HepG2 (cell line): ENCODE results near the gene TLR9. TPM values are rescaled to one million over a fixed set of nuclear protein-coding genes. Genes with fewer than 3 reads are reported as not detected.

ENCODE experiments used
- ATAC-seq: fragments of 200-7000 bp; cut with Tn5 transposase; 3 replicates; pipeline ENCODE4 v1.9.1; 2020; ENCODE audit warnings: mild to moderate bottlenecking, moderate library complexity
- BruUV-seq: library from RNA; stranded (reverse); fragments of 400-500 nt; replicated peaks from 2 replicates; lab custom pipeline; 2021; lab: Mats Ljungman, UMichigan
- CTCF ChIA-PET: fragments of 300-600 bp; formaldehyde crosslinking; extraction: SDS; loops from one replicate; lab custom pipeline; 2021; ENCODE audit warnings: low total read pairs, inconsistent platforms, low intra/inter-chr PET ratio; lab: Yijun Ruan, JAX
- POLR2A ChIA-PET: fragments of 350-600 bp; sonication (Branson Sonifier 250); formaldehyde crosslinking; loops from one replicate; lab custom pipeline; 2020; ENCODE audit warnings: antibody characterized with exemption, inconsistent platforms; lab: Yijun Ruan, JAX
- DNase-seq: peaks from one replicate; pipeline ENCODE4 v3.0.0-alpha.2; 2015; ENCODE audit warnings: low spot score
- FAIRE-seq: peaks from 3 replicates; lab custom pipeline; 2011; peaks lifted over from hg19 to GRCh38; lab: Jason Lieb, UNC
- H2AFZ ChIP-seq: one replicate; pipeline ENCODE4 v1.6.1; 2011; ENCODE audit warnings: low read length, inconsistent platforms
- H3K27ac ChIP-seq: fragments of 300-600 bp; 3 replicates; pipeline ENCODE4 v1.8.0; 2011; ENCODE audit warnings: mixed run types, mild to moderate bottlenecking, mixed read lengths, low read length, inconsistent platforms; ENCODE audit not compliant: insufficient read depth; ENCODE audit errors: extremely low read length
- H3K27me3 ChIP-seq, 2 experiments: fragments of 200-600 bp in 1 of 2; 2 replicates in 1 of 2; 3 replicates in 1 of 2; pipeline versions ENCODE4 v1.6.0 to v1.8.0; 2011; ENCODE audit warnings: low read length in 2 of 2, mild to moderate bottlenecking in 2 of 2, moderate library complexity in 2 of 2, inconsistent platforms in 1 of 2; ENCODE audit not compliant: insufficient read depth in 2 of 2, control insufficient read depth in 1 of 2
- H3K36me3 ChIP-seq, 2 experiments: fragments of 200-600 bp in 1 of 2; replicated peaks in 1 of 2; 2 replicates in 1 of 2; 3 replicates in 1 of 2; pipeline versions ENCODE4 v1.5.1 to v1.8.0; 2011; ENCODE audit warnings: low read length in 2 of 2, inconsistent platforms in 1 of 2; ENCODE audit not compliant: insufficient read depth in 2 of 2, control insufficient read depth in 1 of 2
- H3K4me1 ChIP-seq: 2 replicates; pipeline ENCODE4 v1.5.1; 2012; ENCODE audit warnings: low read length, inconsistent platforms; ENCODE audit not compliant: insufficient read depth
- H3K4me2 ChIP-seq: 2 replicates; pipeline ENCODE4 v1.6.0; 2011; ENCODE audit warnings: low read depth, low read length, inconsistent platforms
- H3K4me3 ChIP-seq, 3 experiments: fragments of 200-600 bp in 1 of 3; sonication (generic), shearing (Covaris generic) in 1 of 3; replicated peaks in 1 of 3; 2 replicates each; pipeline ENCODE4 v1.5.1; 2011 to 2016; ENCODE audit warnings: low read length in 3 of 3, inconsistent platforms in 2 of 3, low read depth in 2 of 3, mild to moderate bottlenecking in 2 of 3, control low read depth in 1 of 3, mixed read lengths in 1 of 3; ENCODE audit not compliant: insufficient read depth in 1 of 3
- H3K79me2 ChIP-seq: one replicate; pipeline ENCODE4 v1.6.1; 2011; ENCODE audit warnings: low read length, inconsistent platforms; ENCODE audit not compliant: insufficient read depth
- H3K9ac ChIP-seq: 2 replicates; pipeline ENCODE4 v1.6.0; 2011; ENCODE audit warnings: mild to moderate bottlenecking, low read depth, low read length, inconsistent platforms; ENCODE audit not compliant: insufficient read depth
- H3K9me3 ChIP-seq: 2 replicates; pipeline ENCODE4 v1.5.1; 2012; ENCODE audit warnings: mild to moderate bottlenecking, low read length
- H4K20me1 ChIP-seq: 2 replicates; pipeline ENCODE4 v1.6.0; 2011; ENCODE audit warnings: inconsistent platforms, mild to moderate bottlenecking, low read length, moderate library complexity; ENCODE audit not compliant: insufficient read depth
- FOXO1 ChIP-seq: sonication (generic); formaldehyde crosslinking; IDR thresholded peaks from 2 replicates; pipeline ENCODE4 v1.4.0; 2020; ENCODE audit warnings: missing genetic modification reagents
- PHB2 ChIP-seq: fragments of 450-650 bp; IDR thresholded peaks from 2 replicates; pipeline ENCODE4 v1.6.1; 2018; ENCODE audit not compliant: partially characterized antibody
- POLR2A ChIP-seq, 2 experiments: IDR thresholded peaks; 2 replicates each; pipeline ENCODE4 v1.6.1; 2011; ENCODE audit warnings: low read depth in 2 of 2, low read length in 2 of 2, mild to moderate bottlenecking in 1 of 2, moderate library complexity in 1 of 2; ENCODE audit not compliant: insufficient read depth in 1 of 2
- POLR2AphosphoS5 ChIP-seq: IDR thresholded peaks from 2 replicates; pipeline ENCODE4 v1.6.1; 2012; ENCODE audit warnings: low read depth, low read length
- SPEN ChIP-seq: sonication (generic); formaldehyde crosslinking; IDR thresholded peaks from 2 replicates; pipeline ENCODE4 v1.5.1; 2020; ENCODE audit warnings: low read depth, mild to moderate bottlenecking, missing genetic modification reagents
- WGBS: methylation state at CpG from one replicate; pipeline ENCODE4 v1.1.6; 2017; ENCODE audit warnings: low lambda C conversion rate; 5-methylcytosine and 5-hydroxymethylcytosine counted together
- in situ Hi-C: cut with HindIII; loops from 2 replicates; pipeline ENCODE4 v1.10.0; 2017; ENCODE audit warnings: low pct_unique_long_range_greater_than_20kb; ENCODE audit not compliant: extremely low pct_ligation_motif_present
- intact Hi-C: fragments of 100-400 bp; cut with micrococcal nuclease; formaldehyde crosslinking; loops from one replicate; pipeline ENCODE4 v1.10.0; 2022; ENCODE audit not compliant: unreplicated experiment
- polyA plus RNA-seq, 8 experiments: library from polyadenylated mRNA; depleted of rRNA in 3 of 8; stranded (reverse) in 7 of 8; unstranded in 1 of 8; fragments of >200 nt; fragmentation: Illumina TruSeq in 4 of 8; extraction: Trizol in 4 of 8; gene quantifications; 2 replicates each; pipeline versions ENCODE4 v1.2.1 to v1.2.3, GENCODE V29; 2011 to 2016; ENCODE audit warnings: low read depth in 4 of 8, missing spikeins in 1 of 8, mixed read lengths in 1 of 8; ENCODE audit not compliant: insufficient read depth in 1 of 8
- total RNA-seq, 5 experiments: library from RNA; depleted of rRNA; stranded (reverse); fragments of >200 nt; fragmentation: Illumina TruSeq; extraction: Trizol; gene quantifications; 2 replicates each; pipeline ENCODE4 v1.2.3, GENCODE V29; 2016; ENCODE audit warnings: low read depth in 1 of 5
- TF ChIP-seq, protein P1 (sequence below): sonication (generic); formaldehyde crosslinking; IDR thresholded peaks from 2 replicates; pipeline ENCODE4 v1.4.0; 2020; ENCODE audit warnings: missing genetic modification reagents

Gene TLR9
- total and polyA plus RNA-seq, 2 of the 13 experiments (the other 11 are each of a cell fraction or from before 2014, with no cell fraction given): not detected

DNA sequence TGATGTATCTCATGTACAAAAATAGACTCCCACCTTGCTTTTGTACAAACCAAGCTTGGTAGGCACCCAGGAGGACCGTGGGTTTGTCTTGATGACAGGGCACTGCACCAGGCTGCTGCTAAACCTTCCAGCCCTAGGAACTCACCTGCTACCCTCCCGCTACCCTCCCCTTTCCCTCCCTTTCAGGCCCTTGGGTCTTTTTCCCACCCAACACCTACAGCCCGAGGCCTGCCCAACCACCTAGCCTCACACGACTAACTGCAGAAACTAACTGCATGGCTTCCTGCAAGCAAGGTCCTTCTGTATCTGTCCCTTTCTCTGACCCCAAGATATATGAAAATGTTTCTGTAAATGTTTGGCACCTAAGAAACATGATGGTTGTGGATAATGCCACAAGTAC is 31.2 kb upstream of the TLR9 start (continued):
- TF ChIP-seq, protein P1, sequence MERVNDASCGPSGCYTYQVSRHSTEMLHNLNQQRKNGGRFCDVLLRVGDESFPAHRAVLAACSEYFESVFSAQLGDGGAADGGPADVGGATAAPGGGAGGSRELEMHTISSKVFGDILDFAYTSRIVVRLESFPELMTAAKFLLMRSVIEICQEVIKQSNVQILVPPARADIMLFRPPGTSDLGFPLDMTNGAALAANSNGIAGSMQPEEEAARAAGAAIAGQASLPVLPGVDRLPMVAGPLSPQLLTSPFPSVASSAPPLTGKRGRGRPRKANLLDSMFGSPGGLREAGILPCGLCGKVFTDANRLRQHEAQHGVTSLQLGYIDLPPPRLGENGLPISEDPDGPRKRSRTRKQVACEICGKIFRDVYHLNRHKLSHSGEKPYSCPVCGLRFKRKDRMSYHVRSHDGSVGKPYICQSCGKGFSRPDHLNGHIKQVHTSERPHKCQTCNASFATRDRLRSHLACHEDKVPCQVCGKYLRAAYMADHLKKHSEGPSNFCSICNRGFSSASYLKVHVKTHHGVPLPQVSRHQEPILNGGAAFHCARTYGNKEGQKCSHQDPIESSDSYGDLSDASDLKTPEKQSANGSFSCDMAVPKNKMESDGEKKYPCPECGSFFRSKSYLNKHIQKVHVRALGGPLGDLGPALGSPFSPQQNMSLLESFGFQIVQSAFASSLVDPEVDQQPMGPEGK (CRISPR knock-in tag): no peak
- no peak for TF ChIP-seq SPEN (CRISPR knock-in tag)
- no peak for TF ChIP-seq FOXO1 (CRISPR knock-in tag)

DNA sequence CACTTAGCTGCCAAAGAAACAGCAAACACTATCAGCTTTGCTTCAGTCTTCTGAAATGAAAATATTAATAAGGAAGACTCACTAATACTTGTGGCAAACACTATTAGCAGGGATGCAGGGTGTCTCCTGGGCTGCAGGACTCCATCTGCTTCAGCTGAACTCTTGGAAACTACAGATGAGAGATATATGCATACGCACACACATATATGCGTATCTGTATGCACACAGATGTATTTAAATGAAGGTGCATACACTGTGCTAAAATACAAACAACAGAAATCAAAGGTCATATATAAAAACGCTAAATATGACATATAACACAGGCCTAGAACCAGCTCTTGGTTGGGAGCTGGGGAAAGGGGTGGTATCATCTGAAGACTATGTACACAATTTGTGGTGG is 30.7 kb upstream of the TLR9 start:
- Histone ChIP-seq H3K36me3 (peaks cover 39 to 76% of the 10 kb centered on the region in 2 experiments), H3K4me2 (no peak overlapping the region), H3K4me3 (no peak overlapping the region), H3K27ac (no peak overlapping the region), H3K27me3 (no peaks in the 10 kb centered on the region), H4K20me1 (no peaks in the 10 kb centered on the region), H3K4me1 (no peaks in the 10 kb centered on the region), H3K9me3 (no peaks in the 10 kb centered on the region), H3K9ac (no peak overlapping the region), H2AFZ (no peak overlapping the region), H3K79me2 (no peaks in the 10 kb centered on the region)
- no TSS peak for BruUV-seq
- TF ChIP-seq POLR2AphosphoS5 (0 out of 2 replicates have a peak, but pooled peaks have one; percentile 21), POLR2A (IDR thresholded peaks at IDR 0.05; ENCODE audit: insufficient read depth in 1 of 2, low read depth in 2 of 2, low read length in 2 of 2) (peak in 1 of 2 experiments; percentile 21; a peak in 1 of 4 replicates), PHB2 (no peak)
- FAIRE-seq (no peak), ATAC-seq (no peak), DNase-seq (no peak)
- WGBS: 84% methylated on average over 3 of the region's 3 CpGs
- in situ Hi-C loops (no loop called here), intact Hi-C loops (no loop called here)
- ChIA-PET POLR2A (no interaction called here), CTCF (no interaction called here)
